GM11168 (cell line): ENCODE measurements around the gene CD58.
"Not testable (repeated sequence)": the region's sequence is repeated elsewhere in the genome, so short reads cannot be mapped to it uniquely, and the experiment has no call there.

Source experiments
- in situ Hi-C: fragments of 300-500 bp; cut with MboI; formaldehyde crosslinking; loops from one replicate; pipeline ENCODE4 v1.12.0; 2022; ENCODE audit warnings: low sequenced_read_pairs; ENCODE audit not compliant: unreplicated experiment

The CD58 gene, protein sequence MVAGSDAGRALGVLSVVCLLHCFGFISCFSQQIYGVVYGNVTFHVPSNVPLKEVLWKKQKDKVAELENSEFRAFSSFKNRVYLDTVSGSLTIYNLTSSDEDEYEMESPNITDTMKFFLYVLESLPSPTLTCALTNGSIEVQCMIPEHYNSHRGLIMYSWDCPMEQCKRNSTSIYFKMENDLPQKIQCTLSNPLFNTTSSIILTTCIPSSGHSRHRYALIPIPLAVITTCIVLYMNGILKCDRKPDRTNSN

DNA sequence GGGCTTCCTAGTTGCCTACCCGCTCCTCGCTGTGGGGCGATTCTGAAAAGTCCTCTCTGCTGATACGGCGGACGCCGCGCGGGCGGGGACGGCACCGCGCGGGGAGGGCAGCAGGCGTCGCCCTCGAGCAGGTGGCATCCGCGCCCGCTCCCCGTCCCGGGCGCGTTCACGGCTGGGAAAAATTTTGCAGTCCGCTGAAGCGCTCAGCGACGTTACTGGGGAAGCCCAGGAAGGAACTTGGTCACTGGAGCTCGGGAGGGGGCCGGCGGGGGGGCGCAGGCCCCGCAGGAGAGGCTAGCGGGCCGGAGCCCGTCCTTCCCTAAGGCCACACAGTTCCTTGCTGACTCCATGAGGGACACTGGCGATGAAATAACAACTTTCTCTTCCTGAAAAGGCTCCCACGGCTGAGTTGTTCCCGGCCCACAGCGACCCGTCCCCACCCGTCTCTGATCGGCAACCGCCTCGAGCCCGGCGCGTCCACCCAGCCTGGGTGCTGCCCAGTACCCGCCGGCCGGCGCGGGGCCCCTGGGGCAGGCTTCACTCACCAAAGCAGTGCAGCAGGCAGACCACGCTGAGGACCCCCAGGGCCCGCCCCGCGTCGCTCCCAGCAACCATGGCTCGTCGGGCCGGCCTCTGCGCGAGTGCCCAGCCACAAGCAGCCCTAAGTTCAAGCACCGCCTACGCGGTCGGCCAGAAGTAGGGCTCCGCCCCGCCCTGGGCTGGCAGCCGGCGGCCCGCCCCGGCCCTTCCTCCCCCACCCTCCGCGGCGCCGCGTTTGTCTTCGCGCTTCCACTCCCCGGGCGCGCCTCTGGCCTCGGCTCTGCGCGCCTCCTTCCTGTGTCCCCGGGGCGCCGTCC is at the start of gene CD58:
Gene CD58 (minus strand): TSS at position 669 of the 857 bp plus-strand sequence. CDS start 54 bp downstream, at position 615.
- in situ Hi-C loops: no loop called here

DNA sequence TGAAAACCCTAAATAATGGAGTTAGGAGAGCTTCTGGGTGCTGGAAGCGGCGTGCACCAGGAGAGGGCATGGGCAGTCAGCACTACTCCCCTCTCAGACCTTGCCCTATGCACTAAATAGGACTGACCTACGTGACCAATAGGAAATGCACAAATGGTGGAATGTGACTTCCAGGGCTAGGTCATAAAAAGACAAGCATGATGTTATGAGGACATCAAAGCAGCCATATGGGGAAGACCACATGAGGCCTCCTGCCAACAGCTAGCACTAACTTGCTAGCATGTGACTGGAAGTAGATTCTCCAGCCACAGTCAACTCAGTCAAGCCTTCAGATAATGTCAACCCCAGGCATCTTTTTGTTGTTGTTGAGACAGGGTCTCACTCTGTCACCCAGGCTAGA is 49.6 kb upstream of the CD58 start:
- in situ Hi-C loops: not testable (repeated sequence)

DNA sequence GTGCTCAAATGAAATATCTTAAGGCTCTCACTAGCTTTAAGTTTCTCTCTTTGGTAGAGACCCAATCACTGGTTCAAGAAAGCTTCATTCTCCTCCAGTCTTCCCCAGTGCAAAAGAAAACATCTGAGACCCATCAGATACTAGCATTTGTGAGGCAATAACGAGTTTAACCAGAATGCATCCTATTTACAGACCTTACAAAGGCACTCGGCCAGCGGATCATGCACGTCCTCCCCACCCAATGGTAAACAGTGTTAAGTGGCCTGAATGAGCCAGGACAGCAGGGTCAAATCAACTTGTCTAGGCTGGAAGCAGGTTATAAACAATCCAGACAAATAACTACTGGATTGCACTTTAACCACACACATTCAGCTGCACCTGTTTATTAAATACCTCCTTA is 48.3 kb upstream of the CD58 start:
- in situ Hi-C loops: not testable (repeated sequence)

DNA sequence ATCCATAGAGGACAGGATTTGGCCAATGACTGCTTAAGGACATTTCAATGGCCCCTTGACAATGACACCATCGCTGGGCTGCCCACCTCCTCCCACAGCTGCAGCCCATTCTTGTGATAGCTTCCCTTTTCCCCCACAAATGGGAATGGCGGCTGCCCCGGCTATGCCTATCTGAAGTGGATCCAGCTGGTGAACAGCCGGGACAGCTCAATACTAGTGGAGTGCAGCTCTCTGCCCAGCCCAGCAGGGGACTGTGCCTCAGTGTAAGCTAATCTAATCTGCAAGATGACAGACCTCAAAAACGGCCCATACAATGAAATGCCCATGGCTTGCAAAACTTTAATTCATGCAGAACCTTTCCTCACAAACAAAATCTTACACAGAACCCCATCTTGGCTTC is 47.0 kb upstream of the CD58 start:
- in situ Hi-C loops: not testable (repeated sequence)

DNA sequence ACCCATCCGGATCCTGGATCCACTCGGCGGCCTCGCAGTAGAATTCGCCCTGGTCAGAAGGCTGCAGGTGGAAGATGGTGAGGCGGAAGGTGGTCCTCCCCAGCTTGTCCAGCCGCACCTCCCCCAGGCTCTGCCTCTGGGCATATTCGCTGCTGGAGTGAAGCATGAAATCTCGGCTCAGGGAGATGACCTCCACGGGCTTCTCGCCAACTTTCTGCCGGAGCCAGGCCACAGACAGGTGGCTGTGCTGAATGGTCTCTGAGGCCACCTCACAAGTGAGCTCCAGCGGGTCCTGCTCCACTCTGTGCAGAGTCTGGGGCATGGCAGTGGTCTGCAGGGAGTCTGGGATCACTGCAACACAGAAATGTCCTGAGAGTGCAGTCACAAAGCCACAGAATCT is 43.0 kb upstream of the CD58 start:
- in situ Hi-C loops: not testable (repeated sequence)

DNA sequence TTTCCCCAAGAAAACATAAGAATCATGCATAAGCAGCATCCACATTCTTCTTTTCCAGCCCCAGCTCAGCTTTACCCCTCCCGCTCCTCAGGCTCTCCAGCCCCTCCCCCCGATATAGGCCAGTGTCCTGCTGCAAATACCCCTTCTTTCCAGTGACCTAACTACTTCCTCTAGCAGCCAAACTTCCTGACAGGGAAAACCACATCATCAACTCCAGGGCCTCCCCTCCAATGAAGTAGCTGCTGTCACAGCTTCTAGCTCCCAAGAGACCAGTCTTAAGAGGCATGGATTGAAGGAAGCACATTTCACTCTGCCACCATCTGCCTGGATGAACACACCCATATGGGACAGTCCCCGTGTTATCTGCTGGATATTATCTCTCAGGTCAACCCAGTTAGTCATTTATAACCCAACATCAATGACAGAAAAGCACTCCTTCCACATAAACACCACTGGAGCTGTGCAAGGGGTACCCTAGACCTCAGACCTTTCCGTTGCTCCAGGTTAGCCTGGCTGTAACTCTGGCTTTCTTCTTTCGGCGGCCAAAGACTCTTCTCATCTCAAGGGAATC is 39.1 kb upstream of the CD58 start:
- in situ Hi-C loops: not testable (repeated sequence)

DNA sequence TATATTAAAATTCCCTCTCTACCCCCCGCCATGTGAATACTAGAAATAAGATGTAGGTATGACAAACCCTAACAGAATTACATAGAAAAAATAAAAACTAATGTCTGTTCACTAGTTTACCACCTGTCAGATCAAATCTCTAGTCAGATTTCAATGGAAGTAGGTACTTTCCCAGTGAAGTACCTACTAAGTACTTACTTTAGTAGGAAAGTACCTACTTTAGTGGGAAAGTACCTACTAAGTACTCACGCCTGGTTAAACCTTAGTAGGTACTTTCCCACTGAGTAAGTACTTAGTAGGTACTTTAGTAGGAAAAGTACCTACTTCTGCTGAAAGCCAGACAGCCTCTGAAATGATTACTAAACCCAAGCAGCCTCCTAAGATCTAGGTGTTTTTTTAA is 38.0 kb upstream of the CD58 start:
- in situ Hi-C loops: not testable (repeated sequence)

DNA sequence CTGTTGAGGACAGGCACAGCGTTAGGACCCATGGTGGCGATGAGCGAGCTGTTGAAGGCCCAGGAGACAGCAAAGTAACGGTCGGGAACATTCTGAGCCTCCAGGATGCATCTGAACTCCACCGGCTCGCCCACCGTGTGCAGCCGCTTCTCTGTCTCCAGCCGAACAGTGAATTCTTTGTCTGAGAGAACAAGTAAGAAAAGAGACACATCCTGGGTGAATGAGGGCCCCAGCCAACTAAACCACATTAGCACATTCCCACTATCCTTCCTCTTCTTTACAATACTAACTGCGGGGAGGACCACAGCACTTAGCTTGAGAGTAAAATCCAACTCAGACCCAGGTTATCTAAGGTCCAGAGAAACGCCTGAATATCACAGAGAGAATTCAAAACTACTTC is 37.3 kb upstream of the CD58 start:
- in situ Hi-C loops: not testable (repeated sequence)

DNA sequence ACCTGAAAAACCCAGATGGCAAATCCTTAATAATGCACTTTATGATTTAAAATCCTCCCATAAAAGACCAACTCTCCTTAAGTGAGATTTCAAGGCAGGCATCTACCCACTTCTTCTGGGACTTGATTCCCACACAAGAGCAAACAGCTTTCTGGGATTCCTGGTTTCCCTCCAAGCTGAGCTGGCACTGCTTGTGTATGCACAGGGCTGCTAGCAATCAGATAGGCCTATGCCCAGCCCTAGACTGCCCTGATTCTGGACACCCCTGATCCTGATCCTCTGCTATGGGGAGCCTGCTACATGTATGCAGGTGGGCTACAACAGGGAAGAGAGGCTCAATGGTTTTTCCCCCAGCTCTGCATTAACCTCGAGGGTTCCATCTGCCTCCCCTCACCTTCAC is 36.6 kb upstream of the CD58 start:
- in situ Hi-C loops: not testable (repeated sequence)

DNA sequence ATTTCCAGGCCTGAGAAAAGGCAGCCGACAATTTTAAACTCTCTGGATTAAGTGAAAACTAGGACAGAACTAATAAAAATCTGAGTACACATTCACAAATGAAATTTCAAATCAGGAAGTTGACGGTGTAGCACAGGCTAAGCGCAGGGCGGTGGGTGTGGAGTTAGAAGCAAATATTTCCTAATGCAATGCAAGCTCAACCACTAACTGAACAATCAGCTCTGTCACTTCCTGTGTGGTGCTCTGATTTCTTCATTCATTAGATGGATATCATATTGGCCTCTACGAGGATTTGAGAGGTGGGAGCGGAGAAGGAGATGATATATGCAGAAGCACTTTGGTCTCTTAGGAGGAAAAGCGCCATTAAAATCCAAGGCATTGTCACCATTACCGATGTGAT is 35.2 kb upstream of the CD58 start:
- in situ Hi-C loops: not testable (repeated sequence)

DNA sequence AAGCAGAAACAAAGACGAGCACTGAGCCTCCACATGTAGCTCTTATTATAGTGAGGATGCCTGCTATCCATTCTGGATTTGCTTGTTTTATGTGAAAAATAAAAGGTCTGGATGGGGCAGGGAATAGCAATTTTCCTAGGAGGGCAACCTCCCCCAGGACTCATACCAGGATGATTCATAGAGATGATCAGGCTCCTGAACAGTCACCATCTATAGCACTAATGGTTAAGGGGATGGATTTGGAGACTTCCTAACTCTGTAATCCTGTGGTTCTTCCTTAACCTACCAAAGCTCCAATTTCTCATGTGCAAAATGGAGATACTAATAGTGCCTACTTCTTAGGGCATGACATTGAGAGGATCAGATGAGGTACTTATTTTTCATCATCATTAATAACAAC is 34.5 kb upstream of the CD58 start:
- in situ Hi-C loops: no loop called here

DNA sequence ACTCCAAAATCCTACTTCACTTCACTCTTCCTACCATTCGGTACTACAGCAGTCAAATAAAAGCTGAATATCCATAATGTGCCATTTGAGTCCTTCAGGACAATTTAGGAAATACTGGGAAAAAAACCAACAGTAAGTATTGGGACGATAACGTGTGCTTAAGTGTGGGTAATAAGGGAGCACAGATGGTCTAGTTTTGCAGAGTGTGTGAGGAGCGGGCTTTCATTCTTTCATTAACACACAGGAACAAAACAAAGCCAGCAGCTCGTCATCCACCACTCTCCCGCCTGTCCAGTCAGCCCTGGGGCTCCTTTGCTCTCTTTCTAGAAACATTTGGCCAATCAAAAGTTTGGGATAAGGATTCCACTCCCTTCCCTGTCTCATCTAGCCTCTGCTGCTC is 33.6 kb upstream of the CD58 start:
- in situ Hi-C loops: not testable (repeated sequence)

DNA sequence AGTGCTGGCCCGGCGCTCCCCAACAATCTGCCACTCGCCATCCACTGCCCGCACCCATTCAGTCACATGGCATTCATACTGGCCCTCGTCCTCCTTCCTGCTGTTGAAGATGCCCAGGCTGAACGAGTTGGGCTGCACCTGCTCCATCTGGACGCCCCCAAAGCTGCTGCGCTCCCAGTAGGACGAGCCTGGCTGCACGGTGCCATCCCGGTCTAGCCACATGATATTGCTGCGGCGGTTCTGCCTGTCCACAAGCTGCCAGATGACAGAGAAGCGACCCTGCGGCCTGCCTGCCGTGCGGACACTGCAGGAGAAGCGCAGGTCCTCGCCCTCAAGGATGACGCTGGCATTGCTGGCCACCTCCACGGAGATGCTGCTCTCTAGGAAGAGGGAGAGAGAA is 32.8 kb upstream of the CD58 start:
- in situ Hi-C loops: not testable (repeated sequence)

DNA sequence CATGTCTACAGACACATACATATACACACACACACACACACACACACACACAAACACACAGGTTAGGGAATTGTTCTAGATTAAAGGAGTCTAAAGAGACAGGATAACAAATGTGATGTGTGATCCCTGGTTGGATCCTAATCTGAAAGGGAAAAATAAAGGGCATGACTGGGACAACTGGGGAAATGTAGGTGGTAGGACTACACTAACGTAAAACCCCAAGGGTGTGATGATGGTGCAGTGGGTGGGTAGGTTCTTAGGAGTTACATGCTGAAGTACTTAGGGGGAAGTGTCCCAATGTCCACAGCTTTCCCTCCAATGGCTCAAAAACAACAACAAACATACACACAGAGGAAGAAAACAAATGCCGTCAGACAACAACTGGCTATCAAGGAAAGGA is 28.5 kb upstream of the CD58 start:
- in situ Hi-C loops: not testable (repeated sequence)

DNA sequence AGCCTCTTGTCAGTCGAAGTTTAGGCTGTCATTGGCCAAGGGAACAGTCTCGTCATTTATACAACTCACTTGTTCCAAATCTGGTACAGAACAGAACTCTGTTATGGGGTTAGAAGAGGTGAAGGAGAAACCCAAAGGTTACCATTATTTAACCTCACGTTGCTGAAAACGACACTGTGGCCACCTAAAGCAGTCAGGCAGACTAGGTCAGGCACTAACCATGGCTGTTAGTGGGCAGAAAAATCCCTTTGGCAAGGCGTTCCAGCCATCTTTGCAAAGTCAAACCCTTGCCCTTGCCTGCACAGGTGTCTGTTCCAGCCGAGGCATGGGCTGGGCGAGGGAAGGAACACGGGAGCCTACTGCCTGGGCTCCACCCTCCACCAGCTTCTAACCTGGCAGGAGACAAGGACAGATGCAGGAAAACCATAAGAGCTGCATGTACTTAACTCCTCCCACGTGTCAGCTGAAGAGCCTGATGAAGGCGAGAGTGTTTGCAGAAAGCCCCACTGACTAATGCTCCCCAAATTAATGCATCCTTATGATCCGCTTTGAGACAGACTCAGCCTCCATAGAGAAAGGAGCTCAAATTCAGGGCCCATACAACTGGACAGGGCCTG is 27.7 kb upstream of the CD58 start:
- in situ Hi-C loops: not testable (repeated sequence)

DNA sequence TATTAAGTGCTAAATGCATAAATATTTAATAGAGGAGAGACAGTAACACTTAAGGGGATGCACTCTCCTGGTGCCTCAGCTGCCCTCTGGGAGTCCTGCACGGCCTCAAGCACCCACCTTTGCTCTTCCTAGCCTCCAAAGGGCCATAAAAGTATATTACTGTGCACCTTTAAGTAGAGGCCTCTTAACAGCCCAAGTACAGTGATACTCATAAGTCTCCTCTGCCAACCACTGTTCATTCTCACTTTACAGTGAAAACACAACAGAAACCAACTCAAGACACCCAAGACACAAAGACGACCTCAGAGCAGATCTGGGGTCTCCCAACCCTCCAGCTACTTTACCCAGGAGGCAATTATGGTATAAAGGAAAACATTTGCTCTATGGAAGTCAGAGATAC is 26.6 kb upstream of the CD58 start:
- in situ Hi-C loops: not testable (repeated sequence)

DNA sequence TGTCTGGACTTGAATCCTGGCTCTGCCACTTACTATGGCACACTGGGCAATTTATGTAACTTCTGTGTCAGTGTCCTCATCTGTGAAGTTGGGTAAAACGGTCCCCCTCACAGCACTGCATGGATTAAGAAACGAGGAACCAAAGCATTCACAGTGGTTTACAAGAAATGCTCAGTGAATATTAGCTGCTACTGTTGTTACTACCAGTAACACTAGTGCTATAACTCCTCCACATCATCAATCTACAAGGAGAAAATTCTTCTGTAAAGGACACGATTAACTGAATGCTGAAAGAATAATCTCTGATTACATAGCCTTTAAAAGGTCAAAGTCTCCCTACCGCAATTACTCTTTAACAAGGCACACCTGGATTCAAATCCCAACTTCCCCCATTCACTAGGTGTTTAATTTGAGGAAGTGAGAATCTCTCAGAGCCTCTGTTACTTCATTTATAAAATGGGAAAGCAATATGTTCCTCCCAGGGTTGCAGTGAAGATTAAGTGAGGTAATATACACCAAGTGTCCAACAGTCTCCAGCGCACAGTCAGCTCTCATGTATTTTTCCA is 26.0 kb upstream of the CD58 start:
- in situ Hi-C loops: not testable (repeated sequence)

DNA sequence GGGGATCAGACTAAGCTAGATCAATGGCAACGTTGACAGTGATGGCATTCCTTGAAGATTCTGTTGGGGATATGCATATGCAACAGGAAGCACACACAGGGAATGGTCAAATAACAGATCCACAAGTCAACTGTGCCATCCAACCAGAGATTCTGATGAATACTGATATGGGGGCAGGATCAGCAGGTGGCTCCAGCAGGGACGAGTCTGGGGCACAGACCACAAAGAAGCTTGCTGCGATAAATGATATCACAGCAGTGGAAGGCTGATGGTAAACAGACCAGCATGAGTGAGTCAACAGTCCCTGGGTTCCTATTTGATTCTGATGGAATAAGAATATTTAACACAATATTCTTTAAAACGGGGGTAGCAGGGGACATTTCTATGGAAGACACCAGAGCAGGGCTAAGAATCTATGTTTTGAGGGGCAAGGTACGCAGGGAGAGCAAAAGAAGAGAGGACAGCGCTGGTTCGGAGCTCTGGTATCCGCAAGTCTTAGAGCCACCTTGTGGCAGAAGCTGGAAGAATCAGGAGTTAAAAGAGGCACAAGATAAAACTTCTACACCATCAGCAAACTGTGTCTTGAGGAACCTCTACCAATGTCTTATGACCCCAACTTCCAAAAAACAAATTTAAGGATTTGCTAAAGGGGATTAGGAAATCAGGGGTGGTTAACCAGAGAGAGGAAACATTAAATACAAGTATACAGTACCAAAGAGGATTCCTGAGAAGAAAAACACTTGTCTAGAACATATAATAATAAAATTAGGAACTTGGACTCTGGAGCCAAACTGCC is 25.3 kb upstream of the CD58 start:
- in situ Hi-C loops: not testable (repeated sequence)

DNA sequence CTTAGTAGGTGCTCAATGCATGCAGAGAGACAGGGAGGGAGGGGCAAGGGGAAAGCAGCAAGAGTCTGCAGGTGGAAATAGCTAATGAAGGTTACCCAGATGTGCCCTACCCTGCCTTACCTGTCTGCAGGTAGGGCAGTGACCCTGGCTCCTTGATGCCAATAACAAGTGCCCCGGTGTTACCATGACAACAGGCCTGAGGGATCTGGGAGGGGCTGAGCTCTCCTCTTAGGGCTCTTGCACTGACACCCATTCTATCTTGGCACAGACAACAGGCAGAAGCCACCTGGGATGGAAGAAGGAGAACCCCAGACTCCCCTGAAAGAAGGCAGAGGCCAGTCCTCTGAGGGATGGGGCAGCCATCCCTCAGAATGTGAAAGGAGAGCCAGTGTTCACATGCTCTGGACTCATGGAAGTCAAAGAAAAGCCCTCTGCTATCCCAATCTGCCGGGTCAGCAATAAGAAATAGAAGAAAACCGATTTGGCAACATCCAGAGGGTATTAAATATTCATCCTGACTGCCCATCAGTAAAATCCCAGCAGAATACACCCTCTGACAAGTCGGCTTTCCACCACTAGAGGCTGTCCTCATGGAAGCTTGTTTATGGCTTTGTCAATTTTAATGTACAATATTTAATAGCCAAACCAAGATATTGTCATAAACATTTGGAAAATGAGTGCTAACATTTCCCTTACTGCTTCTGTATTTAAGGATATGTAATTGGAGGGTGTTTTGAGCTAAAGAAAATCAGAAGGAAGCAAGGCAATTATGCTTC is 24.4 kb upstream of the CD58 start:
- in situ Hi-C loops: not testable (repeated sequence)
